CD1c-positive myeloid dendritic cell (primary cell): ENCODE results near the gene PSORS1C1.
A peak's percentile ranks its signal among the peaks of the same experiment; 100 is the strongest.
"Not testable (repeated sequence)": the region's sequence is repeated elsewhere in the genome, so short reads cannot be mapped to it uniquely, and the experiment has no call there.

Source experiments
- DNase-seq: peaks from one replicate; pipeline ENCODE4 v3.0.0-alpha.2; 2016; ENCODE audit errors: extremely low spot score

PSORS1C1 gene, protein sequence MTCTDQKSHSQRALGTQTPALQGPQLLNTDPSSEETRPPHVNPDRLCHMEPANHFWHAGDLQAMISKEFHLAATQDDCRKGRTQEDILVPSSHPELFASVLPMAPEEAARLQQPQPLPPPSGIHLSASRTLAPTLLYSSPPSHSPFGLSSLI

DNA sequence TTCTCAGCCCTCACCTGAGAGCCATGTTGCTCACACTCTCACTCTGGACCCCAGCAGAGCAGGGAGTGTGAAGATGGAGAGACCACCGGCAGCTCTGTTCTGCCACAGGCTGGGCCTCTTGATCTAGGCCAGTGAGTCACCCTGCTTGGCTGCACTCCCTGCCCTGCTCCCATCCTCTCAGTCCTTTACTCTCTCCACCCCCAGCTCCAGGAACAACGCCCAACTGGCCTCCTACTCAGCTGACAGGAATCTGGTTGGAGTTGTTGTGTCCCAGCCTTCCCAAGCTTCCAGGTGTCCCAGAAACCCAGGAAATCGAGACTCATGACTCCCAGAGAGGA lies at the start of gene PSORS1C1:
PSORS1C1 (plus strand) TSS at position 260 of the 338 bp plus-strand sequence. CDS start 14,833 bp downstream, outside the sequence.
- no peak for DNase-seq

DNA sequence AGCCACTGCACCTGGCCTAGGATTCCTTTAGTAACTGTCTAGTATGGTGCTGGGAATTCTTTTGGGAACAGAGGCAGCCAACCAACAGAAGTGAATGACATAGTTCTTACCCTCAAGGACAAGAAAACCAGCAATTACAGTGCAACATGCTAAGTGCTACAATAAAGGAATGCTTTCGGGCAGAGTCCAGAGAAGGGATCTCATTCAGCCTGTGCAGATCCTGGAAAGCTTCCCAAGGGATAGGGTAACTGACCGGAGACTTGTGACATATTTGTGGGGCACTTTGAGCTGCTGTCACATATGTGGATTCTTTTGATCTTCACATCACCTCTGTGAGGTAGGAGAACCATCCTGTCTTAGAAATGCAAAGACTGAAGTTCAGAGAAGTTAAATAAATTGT lies 49.0 kb upstream of the PSORS1C1 start:
- DNase-seq, result no peak

DNA sequence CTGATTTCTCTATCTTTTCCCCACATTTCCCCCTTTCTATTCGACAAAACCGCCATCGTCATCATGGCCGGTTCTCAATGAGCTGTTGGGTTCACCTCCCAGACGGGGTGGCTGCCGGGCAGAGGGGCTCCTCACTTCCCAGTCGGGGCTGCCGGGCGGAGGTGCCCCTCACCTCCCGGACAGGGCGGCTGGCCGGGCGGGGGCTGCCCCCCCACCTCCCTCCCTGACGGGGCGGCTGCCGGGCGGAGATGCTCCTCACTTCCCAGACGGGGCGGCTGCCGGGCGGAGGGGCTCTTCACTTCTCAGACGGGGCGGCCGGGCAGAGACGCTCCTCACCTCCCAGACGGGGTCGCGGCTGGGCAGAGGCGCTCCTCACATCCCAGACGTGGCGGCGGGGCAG lies 47.6 kb upstream of the PSORS1C1 start:
- DNase-seq, result not testable (repeated sequence)

DNA sequence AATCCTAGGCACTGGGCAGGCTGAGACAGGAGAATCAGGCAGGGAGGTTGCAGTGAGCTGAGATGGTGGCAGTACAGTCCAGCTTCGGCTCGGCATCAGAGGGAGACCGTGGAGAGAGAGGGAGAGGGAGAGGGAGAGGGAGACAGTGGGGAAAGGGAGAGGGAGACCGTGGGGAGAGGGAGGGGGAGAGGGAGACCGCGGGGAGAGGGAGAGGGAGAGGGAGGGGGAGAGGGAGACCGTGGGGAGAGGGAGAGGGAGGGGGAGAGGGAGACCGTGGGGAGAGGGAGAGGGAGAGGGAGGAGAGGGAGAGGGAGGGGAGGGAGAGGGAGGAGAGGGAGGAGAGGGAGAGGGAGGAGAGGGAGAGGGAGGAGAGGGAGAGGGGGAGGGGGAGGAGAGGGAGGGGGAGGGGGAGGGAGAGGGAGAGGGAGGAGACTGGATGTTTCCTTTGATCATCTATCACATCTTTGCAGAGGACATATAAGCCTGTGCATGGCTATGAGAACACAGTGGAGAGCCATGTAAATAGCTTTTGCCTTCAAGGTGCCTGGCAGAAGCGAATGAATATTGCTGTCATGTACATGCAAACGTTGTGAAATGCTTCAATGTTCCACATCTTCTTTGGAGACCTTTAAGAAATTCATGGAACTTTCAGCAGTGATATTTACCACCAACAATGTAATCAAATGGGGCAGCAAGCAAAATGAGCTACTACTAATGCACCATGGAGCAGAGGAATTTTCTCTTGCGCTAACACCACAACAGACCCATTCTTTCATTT lies 46.5 kb upstream of the PSORS1C1 start:
- not testable (repeated sequence) for DNase-seq

DNA sequence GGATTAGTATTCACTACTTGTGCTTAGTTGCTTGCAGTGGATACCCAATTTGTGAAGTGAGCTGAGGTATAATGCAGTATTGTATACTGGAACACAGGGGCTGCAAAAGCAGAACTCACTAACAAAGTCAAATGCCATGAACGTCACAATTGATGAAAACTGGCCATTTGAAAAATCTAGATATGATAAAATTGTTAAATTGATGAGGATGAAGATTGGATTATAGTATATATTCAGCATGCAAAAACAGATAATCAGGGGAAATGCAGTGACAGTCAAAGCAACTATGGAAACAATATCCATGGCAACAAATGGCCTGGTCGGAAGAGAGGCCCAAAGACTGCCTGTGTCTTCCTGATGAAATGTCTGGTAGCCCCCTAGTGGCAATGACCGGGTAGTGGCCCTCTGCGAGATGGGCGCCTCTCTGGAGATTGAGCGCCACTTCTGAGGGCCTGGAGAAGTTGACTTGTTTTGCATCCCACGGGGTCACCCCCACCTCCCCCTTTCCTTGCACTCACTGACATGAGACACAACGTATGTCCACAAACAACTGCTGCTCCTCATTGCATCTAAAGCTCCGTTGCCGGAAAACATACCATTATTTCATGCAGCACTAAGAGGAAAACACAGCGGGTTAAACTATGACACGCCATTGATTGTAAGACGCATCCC lies 45.8 kb upstream of the PSORS1C1 start:
- peak; percentile 77 for DNase-seq

DNA sequence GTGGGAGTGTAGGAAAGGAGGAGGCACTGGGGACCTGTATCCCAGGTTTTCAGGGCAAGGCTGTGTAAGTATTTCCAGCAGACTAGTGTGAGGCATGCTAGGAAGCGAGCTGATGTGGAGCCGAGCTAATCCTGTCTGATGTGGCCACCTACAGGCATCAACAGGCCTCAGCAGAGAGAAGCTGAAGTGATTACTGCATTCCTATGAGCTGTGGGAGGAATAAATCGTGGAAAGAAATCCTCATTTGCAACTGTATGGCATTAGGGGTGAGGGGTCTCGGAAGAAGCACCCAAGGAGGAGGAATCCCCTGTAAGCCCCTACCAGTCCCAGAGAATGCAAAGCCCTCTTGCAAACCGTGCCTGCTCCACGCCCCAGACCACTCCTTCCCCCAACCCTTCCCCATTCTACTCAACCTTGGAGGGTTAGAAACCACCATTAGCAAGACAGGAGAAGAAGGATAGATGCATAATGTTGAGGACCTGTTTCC lies 43.8 kb upstream of the PSORS1C1 start:
- no peak for DNase-seq

DNA sequence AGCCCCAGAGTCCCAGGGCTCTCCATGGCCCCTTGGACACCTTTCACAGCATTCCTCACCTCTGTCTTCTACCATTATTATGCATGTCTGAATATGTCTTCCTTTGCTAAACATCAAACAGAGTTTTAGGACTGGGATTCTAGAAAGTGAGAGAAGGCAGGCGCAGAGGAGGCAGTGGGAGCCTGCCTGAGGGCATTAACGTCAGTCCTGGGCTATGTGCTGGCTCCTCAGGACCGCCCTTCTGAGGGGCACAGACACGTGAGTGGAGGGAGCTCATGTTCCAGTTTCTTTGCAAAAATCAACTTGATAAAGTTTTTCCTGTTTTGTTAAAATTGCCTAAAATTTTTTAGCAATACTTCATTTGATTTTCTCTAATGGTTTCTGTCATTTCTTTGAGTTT lies 40.2 kb upstream of the PSORS1C1 start:
- DNase-seq, result no peak

DNA sequence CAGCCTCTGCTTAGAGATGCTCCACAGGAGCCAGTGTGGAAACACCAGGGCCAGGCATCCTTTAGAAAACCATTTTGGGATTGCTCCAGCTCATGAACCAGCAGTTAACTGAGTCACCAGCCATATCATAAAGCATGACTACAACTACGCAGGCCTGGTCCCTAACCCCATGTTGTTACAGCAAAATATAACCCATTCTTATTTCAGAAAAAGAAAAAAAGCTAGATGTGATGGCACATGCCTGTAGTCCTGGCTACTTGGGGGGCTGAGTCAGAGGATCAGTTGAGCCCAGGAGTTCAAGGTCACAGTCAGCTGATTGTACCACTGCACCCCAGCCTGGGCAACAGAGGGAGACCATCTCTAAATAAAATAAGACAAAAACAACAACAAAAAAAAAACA lies 39.1 kb upstream of the PSORS1C1 start:
- no peak for DNase-seq

DNA sequence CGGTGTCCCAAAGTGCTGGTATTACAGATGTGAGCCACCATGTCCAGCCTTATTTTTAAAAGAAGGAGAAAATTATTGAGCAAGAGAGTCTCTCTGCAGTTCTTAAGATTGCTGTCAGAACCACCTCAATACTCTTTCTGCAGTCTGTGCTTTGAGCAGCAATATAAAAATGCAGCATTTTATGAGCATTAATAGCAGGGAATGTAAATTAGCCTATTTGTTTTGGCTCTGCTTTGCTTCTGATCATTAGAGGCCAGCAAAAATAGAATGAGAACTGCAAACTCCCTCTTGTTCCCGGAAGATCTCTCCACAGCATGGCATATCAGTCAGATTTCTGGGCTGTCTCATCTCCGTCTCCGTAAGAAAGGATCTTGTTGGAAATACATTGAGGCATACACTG lies 38.0 kb upstream of the PSORS1C1 start:
- DNase-seq, result no peak

DNA sequence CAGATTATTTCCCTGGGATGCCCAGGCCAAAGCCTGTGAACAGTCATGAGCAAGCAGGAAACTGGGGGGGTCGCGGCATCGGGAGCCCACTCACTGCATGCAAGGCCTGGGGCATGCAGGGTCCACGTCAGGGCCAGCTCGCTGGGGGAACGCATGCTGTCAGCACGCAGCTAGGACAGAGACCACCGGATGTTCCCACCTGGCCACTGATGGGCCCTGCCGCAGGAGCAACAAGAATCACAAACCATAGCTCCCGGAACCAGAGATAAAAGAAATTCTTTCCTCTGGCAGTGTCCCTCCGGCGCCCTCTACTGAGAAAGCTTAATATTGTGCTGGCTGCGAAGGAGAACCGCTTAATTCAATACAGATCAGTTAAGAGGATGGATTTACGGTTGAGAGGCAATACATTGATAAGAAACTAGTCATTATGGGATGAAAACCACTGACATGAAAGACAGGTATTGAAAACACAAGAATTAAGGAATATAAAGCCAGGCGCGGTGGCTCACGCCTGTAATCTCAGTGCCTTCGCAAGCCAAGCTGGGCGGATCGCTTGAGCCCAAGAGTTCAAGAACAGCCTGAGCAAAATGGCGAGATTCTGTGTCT lies 34.8 kb upstream of the PSORS1C1 start:
- peak; percentile 74 for DNase-seq

DNA sequence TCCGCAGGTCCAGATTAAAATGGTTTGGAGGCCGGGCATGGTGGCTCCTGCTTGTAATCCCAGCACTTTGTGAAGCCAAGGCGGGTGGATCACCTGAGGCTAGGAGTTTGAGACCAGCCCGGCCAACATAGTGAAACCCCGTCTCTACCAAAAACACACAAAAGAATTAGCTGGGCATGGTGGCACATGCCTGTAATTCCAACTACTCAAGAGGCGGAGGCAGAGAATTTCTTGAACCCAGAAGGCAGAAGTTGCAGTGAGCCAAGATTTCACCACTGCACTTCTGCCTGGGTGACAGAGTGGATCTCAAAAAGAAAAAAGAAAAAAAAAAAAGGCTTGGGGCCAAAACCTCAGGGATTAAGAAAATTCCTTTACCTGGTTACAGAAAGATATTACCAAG lies 32.7 kb upstream of the PSORS1C1 start:
- no peak for DNase-seq

DNA sequence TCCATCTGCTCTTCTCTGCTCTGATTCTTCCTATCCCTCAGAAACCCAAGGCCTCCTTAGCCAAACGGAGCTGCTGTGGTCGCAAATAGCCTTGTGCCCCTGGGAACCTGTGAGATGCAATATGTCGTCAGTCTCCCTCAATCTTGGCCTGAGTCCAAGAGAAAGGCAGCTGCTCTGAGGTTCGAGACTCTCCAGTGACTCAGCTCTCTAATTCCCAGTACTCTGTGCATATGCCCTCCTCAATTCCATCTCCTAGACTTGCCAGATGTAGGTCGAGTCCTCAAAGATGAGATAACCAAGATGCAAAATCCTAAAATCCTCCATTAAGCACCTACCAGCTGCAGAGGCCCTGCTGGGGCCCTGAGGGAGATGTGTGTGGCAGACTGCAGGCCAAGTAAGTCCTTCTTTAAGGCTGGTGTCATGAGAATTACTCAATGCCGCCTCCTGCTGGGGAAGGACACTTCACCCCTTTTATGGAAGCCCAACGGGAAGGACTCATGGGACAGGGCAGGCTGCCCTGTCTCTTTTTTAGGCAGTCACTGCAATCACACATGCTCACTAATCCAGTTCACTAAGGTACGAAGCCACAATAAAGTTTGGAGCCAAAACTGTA lies 30.8 kb upstream of the PSORS1C1 start:
- peak; percentile 46 for DNase-seq

DNA sequence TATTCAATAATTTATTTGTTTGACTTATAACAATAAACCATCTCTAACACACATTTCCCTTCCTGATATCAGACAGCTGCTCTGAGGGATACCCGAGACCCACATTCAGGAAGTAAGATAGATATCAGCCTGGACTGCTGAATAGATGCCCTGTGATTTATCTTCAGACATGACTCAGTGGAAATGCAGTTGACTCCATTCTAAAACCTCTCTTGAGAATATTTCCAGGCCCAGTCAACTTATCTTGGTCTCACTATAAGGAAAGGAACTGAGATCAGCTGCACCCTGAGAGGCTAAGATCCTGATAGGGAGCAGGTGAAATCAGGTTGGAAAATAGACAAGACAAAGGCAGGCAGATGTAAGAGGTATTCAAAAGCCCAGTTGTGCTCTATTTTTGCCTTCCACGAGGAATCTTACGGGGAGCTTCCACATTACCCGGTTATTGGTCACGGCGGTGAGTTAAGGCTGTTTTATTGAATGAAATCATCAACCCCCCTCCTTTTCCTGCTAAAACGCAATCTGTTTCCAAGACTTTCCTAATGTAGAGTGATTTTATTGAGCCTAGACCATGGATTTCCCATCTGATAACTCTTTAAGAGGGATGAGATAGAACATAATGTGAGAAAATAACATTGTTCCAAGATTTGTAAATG lies 27.7 kb upstream of the PSORS1C1 start:
- DNase-seq, result no peak

DNA sequence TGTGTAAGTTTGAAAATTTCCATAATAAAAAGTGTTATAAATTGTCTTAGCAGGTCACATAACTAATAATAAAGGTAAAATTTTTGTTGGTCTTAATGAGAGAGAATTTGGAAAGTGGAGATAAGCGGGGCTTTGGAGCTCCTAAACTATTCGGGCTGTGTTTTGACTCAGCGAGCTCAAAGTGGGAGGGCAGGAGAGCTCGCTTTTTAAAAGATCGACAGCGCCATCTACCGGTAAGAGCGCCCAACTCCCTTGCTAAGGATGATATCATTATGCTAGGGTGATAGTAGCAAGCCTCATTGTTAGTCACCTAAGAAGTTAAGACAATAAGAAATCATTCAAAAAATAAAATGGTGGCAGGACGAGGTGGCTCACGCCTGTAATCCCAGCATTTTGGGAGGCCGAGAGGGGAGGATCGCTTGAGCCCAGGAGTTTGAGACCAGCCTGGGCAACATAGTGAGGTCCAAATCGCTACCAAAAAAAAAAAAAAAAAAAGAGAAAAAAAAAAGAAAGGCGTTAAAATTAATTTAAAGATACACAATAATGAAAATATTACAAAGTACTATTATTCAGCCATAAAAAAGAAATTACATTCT lies 27.0 kb upstream of the PSORS1C1 start:
- peak; percentile 95 for DNase-seq

DNA sequence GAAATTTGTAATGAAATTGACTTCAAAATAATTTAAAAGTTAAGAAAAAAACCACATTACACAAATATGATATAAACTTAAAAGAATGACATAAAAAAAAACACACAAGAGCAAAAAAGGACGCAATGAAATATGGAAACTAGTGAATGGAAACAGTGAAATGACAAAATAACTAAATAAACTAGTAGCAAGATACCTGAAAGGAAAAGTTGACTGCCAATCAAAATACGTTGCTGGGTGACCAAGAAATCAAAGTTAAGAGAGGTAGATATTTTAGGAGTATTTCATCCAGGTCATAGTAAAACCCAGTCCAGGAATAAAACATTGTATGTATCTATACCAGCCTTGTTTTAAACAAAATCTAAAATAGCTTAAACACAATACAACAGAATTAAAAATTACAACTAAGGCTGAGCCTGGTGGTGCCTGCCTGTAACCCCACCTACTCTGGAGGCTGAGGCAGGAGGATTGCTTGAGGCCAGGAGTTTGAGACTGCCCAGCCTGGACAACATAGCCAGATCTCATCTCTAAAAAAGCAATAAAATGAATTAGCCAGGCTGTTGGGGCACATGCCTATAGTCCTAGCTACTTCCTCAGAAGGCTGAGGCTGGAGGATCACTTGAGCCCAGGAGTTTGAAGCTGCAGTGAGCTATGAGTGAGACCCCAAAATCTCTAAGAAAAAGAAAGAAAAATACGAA lies 24.2 kb upstream of the PSORS1C1 start:
- DNase-seq, result no peak

DNA sequence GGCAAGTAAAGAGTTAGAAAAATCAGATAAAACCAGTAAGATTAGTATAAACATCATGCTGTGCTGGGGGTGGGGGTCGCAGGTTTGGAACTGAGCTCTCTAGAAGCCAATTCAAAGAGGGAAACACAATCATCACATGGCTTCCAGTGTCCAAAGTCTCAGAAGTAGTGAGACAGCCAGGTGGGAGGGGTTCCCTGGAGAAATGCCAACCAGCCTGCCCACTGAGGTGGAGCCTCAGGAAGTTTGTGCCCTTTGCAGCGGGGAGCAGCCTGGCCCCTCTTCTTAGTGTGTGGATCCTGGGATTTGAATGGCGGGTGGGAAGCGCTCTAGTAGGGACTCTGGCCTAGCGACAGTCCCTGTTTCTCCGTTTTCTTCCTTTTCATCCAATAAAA lies 23.6 kb upstream of the PSORS1C1 start:
- DNase-seq, result no peak

DNA sequence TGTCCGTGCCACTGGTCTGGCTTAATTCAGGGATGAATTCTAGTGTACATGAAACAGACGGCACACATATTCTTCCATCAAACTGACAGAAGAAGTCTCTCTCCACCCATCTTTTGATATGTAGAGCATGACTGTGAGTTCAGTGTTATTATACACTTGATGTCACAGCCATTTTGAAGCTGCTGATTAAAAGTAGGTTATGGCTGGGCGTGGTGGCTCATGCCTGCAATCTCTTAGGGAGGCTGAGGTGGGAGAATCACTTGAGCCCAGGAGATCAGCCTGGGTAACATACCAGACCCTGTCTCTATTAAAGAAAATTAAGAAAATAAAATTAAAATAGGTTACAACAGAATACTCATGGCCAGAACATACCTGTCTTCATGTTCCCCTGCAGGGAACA lies 22.9 kb upstream of the PSORS1C1 start:
- DNase-seq, result no peak

DNA sequence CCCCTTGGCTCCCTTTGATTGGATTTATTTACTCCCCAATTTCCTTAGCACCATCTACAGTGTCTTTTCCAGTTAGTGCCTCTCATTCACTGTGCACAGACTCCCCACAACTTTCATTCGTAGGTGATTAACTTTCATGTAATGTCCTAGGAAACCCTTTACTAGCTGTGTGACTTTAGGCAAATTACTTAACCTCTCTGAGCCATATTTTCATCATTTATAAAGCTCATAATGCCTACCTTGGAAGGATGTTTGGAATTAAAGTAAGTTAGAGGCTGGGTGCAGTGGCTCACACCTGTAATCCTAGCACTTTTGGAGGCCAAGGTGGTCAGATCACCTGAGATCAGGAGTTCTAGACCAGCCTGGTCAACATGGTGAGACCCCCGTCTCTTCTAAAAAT lies 22.4 kb upstream of the PSORS1C1 start:
- no peak for DNase-seq

DNA sequence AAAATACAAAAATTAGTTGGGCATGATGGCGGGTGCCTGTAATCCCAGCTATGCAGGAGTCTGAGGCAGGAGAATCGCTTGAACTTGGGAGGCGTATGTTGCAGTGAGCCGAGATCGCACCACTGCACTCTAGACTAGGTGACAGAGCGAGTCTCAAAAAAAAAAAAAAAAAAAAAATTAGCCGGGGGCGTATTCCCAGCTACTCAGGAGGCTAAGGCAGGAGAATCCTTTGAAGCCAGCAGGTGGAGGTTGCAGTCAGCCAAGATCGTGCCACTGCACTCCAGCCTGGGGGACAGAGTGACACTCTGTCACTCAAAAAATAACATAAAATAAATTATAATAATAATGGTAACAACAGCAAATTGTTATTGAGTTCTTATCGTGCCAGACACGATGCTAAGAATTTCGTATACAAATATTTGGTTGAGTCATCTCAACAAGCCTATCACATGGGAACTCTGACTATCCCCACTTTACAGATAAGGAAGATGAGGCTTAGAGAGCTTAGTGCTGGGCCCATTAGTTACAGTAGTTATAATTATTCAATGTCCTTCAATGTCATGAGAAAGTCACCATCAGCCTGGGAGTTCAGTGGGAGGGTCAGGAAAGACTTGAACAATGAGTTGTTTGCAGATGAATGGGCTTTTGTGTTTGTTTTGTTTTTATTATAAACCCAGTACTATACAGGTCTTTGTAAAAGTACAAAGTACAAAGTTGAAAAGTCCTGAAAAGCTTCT lies 21.7 kb upstream of the PSORS1C1 start:
- no peak for DNase-seq

DNA sequence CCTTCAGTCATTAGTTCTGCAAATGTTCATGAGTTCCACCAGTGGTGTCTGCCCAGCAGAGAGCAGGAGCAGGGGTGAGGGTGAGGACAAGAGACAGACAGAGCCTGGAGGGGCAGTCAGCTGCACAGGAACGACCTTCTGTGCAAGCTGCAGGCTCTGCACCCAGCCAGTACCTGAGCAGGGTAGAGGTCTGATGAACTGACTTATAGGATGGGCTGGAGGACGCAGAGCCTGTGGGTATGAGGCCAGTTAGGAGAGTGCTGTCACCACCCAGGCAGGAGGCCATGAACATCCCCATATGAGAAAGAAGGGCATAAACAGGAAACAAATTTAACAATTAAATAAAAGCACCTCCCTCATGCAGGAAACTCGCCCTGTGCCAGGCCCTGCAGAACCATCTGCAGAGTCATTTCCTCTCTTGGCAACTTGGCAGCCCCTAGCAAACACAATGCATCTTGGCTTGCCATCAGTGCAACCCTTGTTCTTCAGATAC lies 20.2 kb upstream of the PSORS1C1 start:
- DNase-seq, result no peak
